Trophoblast cell (in vitro differentiated cells and primary cell): ENCODE data around the gene PATL1.

Source experiments
- DNase-seq, 2 donors: peaks; one replicate each; pipeline ENCODE4 v3.0.0-alpha.2; 2016
- H2AFZ ChIP-seq: 2 replicates; pipeline ENCODE4 v1.6.1; 2013; ENCODE audit warnings: low read length, moderate library complexity, mild to moderate bottlenecking; ENCODE audit not compliant: insufficient read depth, poor library complexity
- H2AK5ac ChIP-seq: 2 replicates; pipeline ENCODE4 v1.6.1; 2013; ENCODE audit warnings: mild to moderate bottlenecking, low read length
- H2BK120ac ChIP-seq: 2 replicates; pipeline ENCODE4 v1.6.1; 2013; ENCODE audit warnings: low read length, mild to moderate bottlenecking, moderate library complexity; ENCODE audit not compliant: insufficient read depth, poor library complexity
- H2BK12ac ChIP-seq: 2 replicates; pipeline ENCODE4 v1.6.1; 2013; ENCODE audit warnings: mild to moderate bottlenecking, low read length, moderate library complexity
- H2BK5ac ChIP-seq: 2 replicates; pipeline ENCODE4 v1.6.1; 2013; ENCODE audit warnings: low read length, low read depth, moderate library complexity, mild to moderate bottlenecking; ENCODE audit not compliant: poor library complexity
- H3K14ac ChIP-seq: 2 replicates; pipeline ENCODE4 v1.6.1; 2013; ENCODE audit warnings: mild to moderate bottlenecking, low read length
- H3K18ac ChIP-seq: 2 replicates; pipeline ENCODE4 v1.6.1; 2013; ENCODE audit warnings: mild to moderate bottlenecking, low read length
- H3K23ac ChIP-seq: 2 replicates; pipeline ENCODE4 v1.6.1; 2013; ENCODE audit warnings: low read length
- H3K27ac ChIP-seq: 2 replicates; pipeline ENCODE4 v1.5.1; 2013; ENCODE audit warnings: low read depth, mild to moderate bottlenecking, inconsistent platforms, low read length, moderate library complexity
- H3K27me3 ChIP-seq: 2 replicates; pipeline ENCODE4 v1.6.1; 2013; ENCODE audit warnings: inconsistent platforms, mild to moderate bottlenecking, low read length, moderate library complexity; ENCODE audit not compliant: insufficient read depth
- H3K36me3 ChIP-seq, 2 experiments: 1 replicate in 1 of 2; 2 replicates in 1 of 2; pipeline ENCODE4 v1.6.1; 2013; ENCODE audit warnings: low read length in 2 of 2, mild to moderate bottlenecking in 2 of 2, moderate library complexity in 1 of 2; ENCODE audit not compliant: insufficient read depth in 2 of 2, control insufficient read depth in 1 of 2
- H3K4ac ChIP-seq: 2 replicates; pipeline ENCODE4 v1.6.1; 2013; ENCODE audit warnings: low read depth, mild to moderate bottlenecking, low read length, moderate library complexity
- H3K4me1 ChIP-seq, 2 experiments: 1 replicate in 1 of 2; 2 replicates in 1 of 2; pipeline ENCODE4 v1.6.1; 2013; ENCODE audit warnings: low read length in 2 of 2, mild to moderate bottlenecking in 2 of 2, moderate library complexity in 1 of 2; ENCODE audit not compliant: insufficient read depth in 2 of 2, control insufficient read depth in 1 of 2
- H3K4me2 ChIP-seq: 2 replicates; pipeline ENCODE4 v1.6.1; 2013; ENCODE audit warnings: inconsistent platforms, mild to moderate bottlenecking, low read length, moderate library complexity
- H3K4me3 ChIP-seq: 2 replicates; pipeline ENCODE4 v1.5.1; 2013; ENCODE audit warnings: mild to moderate bottlenecking, low read depth, low read length, inconsistent platforms
- H3K79me1 ChIP-seq: one replicate; pipeline ENCODE4 v1.6.1; 2013; ENCODE audit warnings: low read length
- H3K79me2 ChIP-seq: 2 replicates; pipeline ENCODE4 v1.6.1; 2013; ENCODE audit warnings: low read length, mild to moderate bottlenecking; ENCODE audit not compliant: control insufficient read depth, insufficient read depth, poor library complexity
- H3K9ac ChIP-seq: 2 replicates; pipeline ENCODE4 v1.6.1; 2013; ENCODE audit warnings: mild to moderate bottlenecking, low read length
- H3K9me3 ChIP-seq: 2 replicates; pipeline ENCODE4 v1.6.1; 2013; ENCODE audit warnings: low read depth, mild to moderate bottlenecking, control low read depth, inconsistent platforms, low read length; ENCODE audit not compliant: insufficient read depth
- H4K12ac ChIP-seq: 2 replicates; pipeline ENCODE4 v1.6.1; 2013; ENCODE audit warnings: low read depth, mild to moderate bottlenecking, low read length, moderate library complexity
- H4K8ac ChIP-seq: 2 replicates; pipeline ENCODE4 v1.6.1; 2013; ENCODE audit warnings: low read depth, mild to moderate bottlenecking, low read length, moderate library complexity
- H4K91ac ChIP-seq: one replicate; pipeline ENCODE4 v1.6.1; 2013; ENCODE audit warnings: low read depth, mild to moderate bottlenecking, low read length, moderate library complexity
- WGBS: extraction: QIAGEN DNeasy Blood & Tissue Kit; methylation state at CpG from one replicate; pipeline ENCODE4 v1.1.7; 2013; ENCODE audit warnings: missing lambda C conversion rate; ENCODE audit not compliant: insufficient read length, insufficient coverage; ENCODE audit errors: extremely low coverage; 5-methylcytosine and 5-hydroxymethylcytosine counted together

PATL1 gene

DNA sequence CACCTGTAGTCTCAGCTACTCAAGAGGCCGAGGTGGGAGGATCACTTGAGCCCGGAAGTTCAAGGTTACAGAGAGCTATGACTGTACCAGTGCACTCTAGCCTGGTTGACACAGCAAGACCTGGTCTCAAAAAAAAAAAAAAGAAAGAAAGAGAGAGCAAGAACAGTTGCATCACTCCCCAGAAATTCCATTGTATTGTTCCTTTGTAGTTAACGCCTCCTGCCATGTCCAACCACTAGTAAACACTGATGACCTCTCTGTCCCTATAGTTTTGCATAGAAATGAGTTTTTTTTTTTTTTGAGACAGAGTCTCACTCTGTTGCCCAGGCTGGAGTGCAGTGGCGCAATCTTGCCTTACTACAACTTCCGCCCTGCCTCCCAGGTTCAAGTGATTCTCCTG, 10.8 kb downstream of the PATL1 start:
- DNase-seq: no peak
- Histone ChIP-seq H3K79me1 (no peaks in the 10 kb centered on the region), H3K23ac (no peak overlapping the region), H2AK5ac (no peak overlapping the region), H3K27me3 (no peaks in the 10 kb centered on the region), H2BK120ac (no peak overlapping the region), H3K36me3 (peaks cover 30 to 40% of the 10 kb centered on the region in 2 experiments), H3K79me2 (no peaks in the 10 kb centered on the region), H3K9ac (no peak overlapping the region), H3K18ac (no peak overlapping the region), H2BK5ac (no peak overlapping the region), H4K8ac (no peak overlapping the region), H3K4me1 (no peaks in the 10 kb centered on the region), H4K91ac (no peak overlapping the region), H3K27ac (no peak overlapping the region), H2BK12ac (no peak overlapping the region), H3K9me3 (no peaks in the 10 kb centered on the region), H3K4me3 (no peak overlapping the region), H3K4ac (no peak overlapping the region), H3K4me2 (no peak overlapping the region), H4K12ac (no peak overlapping the region), H2AFZ (no peak overlapping the region), H3K14ac (no peak overlapping the region)
- no CpG with 5 or more reads among the region's 5 CpGs for WGBS

DNA sequence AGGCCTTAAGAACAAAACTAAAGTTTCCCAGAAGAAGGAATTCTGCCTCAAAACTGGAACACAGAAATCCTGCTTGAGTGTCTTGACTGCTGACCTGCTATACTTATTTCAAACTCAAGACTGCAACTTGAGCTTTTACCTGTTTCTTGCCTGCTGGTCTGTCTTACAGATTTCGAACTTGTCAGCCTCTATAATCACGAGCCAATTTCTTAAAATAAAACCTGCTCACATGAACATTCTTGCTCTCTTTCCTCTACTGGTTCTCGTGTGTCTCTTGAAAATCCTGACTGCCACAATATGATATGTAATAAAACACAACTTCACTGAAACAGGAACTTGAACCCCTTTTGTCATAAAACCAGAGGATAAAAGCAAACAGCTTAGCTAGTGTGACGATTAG, 13.9 kb downstream of the PATL1 start:
- Histone ChIP-seq H3K9ac (no peak overlapping the region), H2BK12ac (no peak overlapping the region), H4K91ac (no peak overlapping the region), H2BK5ac (no peak overlapping the region), H4K8ac (no peak overlapping the region), H3K23ac (no peak overlapping the region), H2AK5ac (no peak overlapping the region), H4K12ac (no peak overlapping the region), H3K36me3 (peaks cover 35 to 56% of the 10 kb centered on the region in 2 experiments), H3K18ac (no peak overlapping the region), H3K4ac (no peak overlapping the region), H3K27me3 (no peaks in the 10 kb centered on the region), H3K79me1 (no peaks in the 10 kb centered on the region), H3K4me3 (no peak overlapping the region), H3K4me1 (no peaks in the 10 kb centered on the region), H3K79me2 (no peaks in the 10 kb centered on the region), H3K14ac (no peak overlapping the region), H3K4me2 (no peak overlapping the region), H2AFZ (no peak overlapping the region), H3K9me3 (no peaks in the 10 kb centered on the region), H2BK120ac (no peak overlapping the region), H3K27ac (no peak overlapping the region)
- DNase-seq: no peak
- WGBS: no CpG with 5 or more reads among the region's 4 CpGs

DNA sequence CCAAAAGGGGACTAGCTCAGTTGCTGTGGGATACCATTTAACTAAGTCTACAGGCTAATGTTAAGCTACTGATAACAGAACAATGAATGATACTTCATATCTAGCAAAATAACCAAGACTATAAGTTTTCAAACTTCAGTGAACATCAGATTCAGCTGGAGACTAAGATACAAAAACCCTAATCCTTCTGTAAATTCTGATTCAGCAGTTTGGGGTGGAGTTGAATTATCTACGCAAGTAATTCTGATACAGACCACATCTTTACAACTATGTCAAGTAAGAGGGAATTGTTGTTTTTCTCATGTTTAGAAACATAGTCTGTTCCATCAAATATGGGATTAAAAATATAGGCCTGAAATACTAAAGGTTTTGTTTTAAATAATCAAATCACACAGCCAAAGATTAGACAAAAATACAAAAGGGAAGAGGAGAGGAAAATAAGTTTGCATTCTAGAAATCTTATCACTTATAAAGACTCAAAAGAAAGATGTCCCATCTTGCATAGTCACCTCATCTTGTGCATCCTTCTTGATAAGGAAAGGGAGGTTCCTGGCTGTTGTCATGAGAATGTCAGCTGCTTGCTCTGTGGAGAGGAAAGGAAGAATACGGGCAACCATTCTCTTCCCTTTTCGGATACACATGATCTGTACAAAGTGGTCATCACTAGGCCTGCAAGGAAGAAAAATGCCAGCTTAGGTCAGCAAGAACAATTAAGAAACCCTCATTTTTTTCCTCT, 21.4 kb downstream of the PATL1 start:
- no CpG with 5 or more reads among the region's 3 CpGs for WGBS

DNA sequence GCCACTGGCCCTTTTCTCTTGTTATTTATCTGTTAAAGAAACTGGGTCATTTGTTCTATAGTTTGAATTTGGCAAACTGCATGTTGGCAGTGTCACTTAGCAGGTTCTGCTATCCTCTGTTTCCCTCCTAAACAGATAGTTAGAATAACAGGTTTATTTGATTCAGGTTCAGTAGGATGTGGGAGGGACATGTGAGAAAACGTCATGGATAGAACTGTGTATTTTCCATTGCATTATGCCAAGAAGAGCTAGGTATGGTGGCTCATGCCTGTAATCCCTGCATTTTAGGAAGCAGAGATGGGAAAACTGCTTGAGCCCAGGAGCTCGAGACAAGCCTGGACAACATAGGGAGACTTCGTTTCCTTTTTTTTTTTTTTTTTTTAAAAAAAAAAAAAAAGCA, 24.3 kb downstream of the PATL1 start:
- no peak overlapping the region for H3K14ac ChIP-seq
- no peak overlapping the region for H3K4ac ChIP-seq
- H2AK5ac ChIP-seq: no peak overlapping the region
- H2BK12ac ChIP-seq: no peak overlapping the region
- H3K4me1 ChIP-seq: no peaks in the 10 kb centered on the region
- no peaks in the 10 kb centered on the region for H3K27me3 ChIP-seq
- peaks cover 28 to 42% of the 10 kb centered on the region in 2 experiments for H3K36me3 ChIP-seq
- no peak overlapping the region for H4K91ac ChIP-seq
- no CpG with 5 or more reads among the region's 3 CpGs for WGBS
- no peak overlapping the region for H4K12ac ChIP-seq
- no peak overlapping the region for H3K23ac ChIP-seq
- no peak overlapping the region for H2AFZ ChIP-seq
- H3K18ac ChIP-seq: no peak overlapping the region
- no peak overlapping the region for H3K27ac ChIP-seq
- H3K4me3 ChIP-seq: no peak overlapping the region
- no peak overlapping the region for H4K8ac ChIP-seq
- H2BK5ac ChIP-seq: no peak overlapping the region
- H3K79me2 ChIP-seq: no peaks in the 10 kb centered on the region
- H3K9me3 ChIP-seq: no peaks in the 10 kb centered on the region
- no peak for DNase-seq
- no peak overlapping the region for H2BK120ac ChIP-seq
- no peak overlapping the region for H3K9ac ChIP-seq
- no peak overlapping the region for H3K4me2 ChIP-seq
- no peaks in the 10 kb centered on the region for H3K79me1 ChIP-seq

More for the DNA sequence above, 21.4 kb downstream of the PATL1 start:
- Histone ChIP-seq H2AFZ (no peak overlapping the region), H3K79me1 (no peaks in the 10 kb centered on the region), H3K4me3 (no peak overlapping the region), H3K23ac (no peak overlapping the region), H3K4ac (no peak overlapping the region), H3K9ac (no peak overlapping the region), H4K8ac (no peak overlapping the region), H3K79me2 (no peaks in the 10 kb centered on the region), H3K4me2 (no peak overlapping the region), H4K91ac (no peak overlapping the region), H2BK5ac (no peak overlapping the region), H3K18ac (no peak overlapping the region), H4K12ac (no peak overlapping the region), H3K27me3 (no peaks in the 10 kb centered on the region), H3K14ac (no peak overlapping the region), H3K36me3 (peaks cover 22 to 35% of the 10 kb centered on the region in 2 experiments), H2BK120ac (no peak overlapping the region), H2BK12ac (no peak overlapping the region), H3K9me3 (no peaks in the 10 kb centered on the region), H2AK5ac (no peak overlapping the region), H3K27ac (no peak overlapping the region), H3K4me1 (no peaks in the 10 kb centered on the region)
- DNase-seq: no peak
